Raji (cell line): Measurements from ENCODE around the gene STK39.

Experiments
- POLR2A ChIP-seq: IDR thresholded peaks from 2 replicates; pipeline ENCODE4 v1.6.1; 2011; ENCODE audit warnings: low read depth, low read length, control low read depth; ENCODE audit not compliant: insufficient read depth

STK39 gene

GRCh38 chr2:168050377-168050776 lies 197.0 kb downstream of the STK39 start:
- TF ChIP-seq POLR2A = no peak

DNA sequence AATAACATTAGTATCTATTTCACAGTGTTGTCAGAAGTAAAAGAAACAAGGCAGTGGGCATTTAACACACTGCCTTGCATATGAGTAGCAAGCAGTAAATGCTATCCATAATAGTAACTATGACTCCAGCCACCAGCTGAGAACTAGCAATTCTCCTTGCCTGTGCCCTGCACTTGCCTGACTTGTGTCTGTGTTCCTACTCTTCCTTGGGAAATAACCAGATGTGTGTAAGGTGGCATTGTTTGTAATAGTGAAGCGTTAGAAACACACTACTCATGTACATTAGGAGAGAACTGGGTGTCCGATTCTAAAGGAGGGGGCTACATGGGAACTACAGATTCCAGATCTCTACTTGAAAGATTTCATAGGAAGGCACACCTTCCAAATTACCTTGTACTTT lies 197.8 kb downstream of the STK39 start:
- no peak for TF ChIP-seq POLR2A

DNA sequence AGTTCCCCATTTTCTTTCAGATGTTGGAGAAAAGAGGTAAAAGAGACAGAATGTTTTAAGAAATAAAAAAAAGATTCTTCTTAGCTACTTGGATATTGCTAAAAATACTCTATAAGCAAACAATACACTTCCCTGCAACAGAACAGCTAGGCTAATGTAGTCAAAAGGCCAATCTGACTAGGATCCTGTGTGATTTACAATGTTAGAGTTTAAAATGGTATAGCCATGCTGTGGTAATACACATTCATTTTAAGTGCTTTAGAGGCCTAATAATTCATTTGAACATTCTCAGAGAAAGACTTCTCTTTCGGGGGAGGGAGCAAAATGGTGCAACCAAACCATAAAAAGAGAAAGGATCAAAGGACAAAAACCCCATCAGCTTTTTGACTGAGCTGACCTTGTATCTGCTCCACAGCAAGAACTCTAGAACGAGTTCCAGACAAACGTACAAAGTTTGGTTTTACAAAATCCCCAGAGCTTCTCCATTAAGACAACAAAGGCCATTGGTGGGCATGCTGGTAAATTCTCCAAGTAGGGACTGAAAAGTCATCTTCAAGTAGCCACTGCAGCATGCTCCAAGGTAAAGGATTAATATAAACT lies 200.2 kb downstream of the STK39 start:
- no peak for TF ChIP-seq POLR2A

DNA sequence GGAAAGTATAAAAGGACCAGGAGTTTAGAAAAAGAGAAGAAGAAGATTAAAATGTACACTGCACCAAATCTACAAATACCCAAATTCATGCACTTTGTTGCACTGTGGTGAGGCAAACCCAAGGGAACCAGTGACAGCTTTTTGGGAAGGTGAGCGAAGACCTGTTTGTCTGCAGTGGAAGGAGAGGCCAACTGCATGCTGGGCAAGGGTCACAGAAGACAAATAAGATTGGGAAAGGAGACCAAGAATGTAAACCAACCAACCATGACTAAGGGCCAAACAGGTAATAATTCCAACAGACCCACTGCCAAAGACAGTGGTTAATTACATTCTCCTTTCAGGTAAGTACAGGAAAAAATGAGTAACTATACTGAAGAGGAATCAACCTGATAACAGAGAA lies 202.8 kb downstream of the STK39 start:
- no peak for TF ChIP-seq POLR2A

DNA sequence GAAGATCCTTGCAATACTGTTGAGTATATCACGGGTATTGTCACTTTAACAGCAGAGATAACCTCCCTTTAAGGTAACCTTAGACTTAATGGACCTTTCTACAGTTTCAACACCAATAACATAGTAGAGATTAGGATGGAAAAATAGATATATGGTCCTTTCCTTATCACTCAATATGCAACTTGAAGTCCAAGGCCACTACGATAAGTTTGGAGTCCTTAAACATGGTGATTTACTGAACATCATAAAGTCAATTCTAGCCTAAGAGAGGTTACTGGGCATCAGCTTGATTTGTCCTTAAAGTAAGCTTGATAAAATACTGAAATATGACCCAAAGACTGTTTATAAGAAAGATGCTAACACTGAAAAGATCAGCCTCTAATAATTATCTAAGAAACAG lies 203.2 kb downstream of the STK39 start:
- no peak for TF ChIP-seq POLR2A

GRCh38 chr2:168039881-168040280 lies 207.5 kb downstream of the STK39 start:
- TF ChIP-seq POLR2A = no peak

DNA sequence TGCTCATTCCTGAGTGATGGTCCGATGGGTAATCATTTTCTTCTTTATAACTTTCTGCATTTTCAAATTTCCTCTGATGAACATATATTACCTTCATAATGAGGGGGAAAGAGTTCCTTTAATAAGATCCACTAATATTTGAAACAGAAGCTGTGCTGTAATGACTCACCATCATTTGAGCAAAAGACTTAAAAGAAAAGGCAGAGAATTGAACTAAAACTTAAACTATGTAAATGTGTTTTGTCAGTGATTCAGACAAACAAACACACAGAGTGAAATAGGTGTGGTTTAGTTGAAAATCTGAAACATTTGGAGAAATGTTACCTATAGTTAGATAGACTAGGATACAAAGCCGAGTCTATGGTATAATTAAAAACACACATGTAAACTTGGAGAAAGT lies 209.6 kb downstream of the STK39 start:
- no peak for TF ChIP-seq POLR2A

GRCh38 chr2:168035458-168035857 lies 211.9 kb downstream of the STK39 start:
- no peak for TF ChIP-seq POLR2A

DNA sequence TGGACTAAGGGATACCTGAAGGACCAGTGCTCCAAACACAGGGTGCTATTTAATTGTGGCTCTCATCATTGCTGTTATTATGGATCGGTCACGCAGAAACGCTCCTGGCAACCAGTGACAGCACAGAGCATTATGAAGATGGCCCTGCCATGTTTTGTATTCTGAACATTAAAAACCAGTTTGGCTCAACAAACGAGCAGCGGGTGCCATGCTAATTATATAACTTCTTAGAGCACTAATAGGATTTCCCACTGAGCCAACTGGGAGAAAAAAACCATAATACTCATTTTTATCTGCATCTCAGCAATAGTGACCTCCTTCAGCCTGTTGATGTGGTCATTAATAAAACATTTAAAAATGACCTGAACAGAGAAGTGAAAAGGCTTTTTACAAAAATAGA lies 212.8 kb downstream of the STK39 start:
- no peak for TF ChIP-seq POLR2A

DNA sequence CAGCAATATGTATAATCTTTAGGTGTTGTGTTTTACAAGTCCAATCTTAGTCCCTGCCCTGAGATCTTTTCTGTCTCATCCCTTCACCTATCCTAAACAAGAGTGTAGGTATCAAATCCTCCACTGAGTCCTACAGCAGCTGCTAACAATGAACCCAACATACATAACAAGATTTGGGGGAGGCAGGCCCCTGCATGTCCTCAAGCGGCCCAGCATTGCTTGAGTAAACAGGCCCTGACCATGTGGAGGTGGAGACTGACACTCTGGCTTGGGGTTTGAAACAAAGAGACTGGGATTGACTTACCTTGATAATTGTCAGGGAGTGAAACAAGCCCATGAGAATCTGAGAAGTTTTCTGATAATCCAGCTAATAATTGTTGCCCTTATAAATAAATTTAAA lies 213.4 kb downstream of the STK39 start:
- TF ChIP-seq POLR2A = no peak

DNA sequence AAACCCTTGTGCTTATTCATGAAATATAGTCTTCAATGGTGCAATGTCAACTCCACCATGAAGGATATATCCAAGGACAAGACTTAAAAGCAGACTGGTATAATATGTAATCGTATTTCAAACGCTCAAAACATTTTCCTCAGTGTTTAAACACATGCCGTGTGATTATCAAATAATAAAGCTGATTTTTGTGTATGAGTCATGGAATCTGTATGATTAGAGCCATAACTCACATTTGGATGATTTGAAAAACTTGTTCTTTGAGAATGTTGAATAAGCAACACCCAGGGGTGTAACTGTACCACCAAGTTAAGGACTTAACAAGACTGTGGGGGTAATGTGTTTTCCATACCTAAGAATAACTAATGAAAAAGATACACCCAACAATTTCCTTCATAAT lies 215.3 kb downstream of the STK39 start:
- no peak for TF ChIP-seq POLR2A

GRCh38 chr2:168030862-168031624 lies 216.4 kb downstream of the STK39 start:
- TF ChIP-seq POLR2A = no peak

DNA sequence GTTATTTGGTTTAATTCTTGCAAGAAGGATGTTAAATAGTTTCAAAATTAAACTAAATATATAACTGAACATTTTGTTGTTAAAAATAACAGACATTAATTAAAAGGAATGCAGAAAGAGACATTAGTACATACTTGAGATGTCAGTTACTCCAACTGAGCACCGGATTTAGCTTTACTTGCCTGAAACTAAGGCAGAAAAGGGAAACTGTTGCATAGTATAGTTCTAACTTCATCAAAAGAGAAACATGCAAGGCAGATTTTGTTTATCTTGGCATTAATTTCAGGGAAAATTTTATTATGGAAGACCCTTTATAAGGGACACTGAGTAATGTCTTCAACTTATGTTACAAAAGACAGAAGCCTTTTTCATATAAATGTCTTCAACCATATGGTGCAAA lies 218.3 kb downstream of the STK39 start:
- no peak for TF ChIP-seq POLR2A

DNA sequence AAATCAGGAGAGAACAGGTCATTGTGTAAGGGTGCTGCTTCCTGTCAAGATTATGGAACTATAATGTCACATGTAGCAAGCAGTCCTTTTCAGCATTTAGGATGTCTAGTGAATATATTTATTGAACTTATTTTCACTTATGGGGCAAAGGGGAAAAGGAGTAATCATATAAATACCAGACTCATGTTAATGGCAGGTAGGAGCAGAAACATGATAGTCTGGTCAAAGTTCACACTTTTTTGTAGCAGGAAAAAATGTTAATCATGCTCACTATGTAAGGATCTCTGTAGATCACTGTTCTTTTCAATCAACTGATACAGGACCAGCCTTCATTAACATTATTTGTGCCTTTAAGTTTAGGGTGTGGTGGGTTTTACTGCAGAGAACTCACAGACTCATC lies 219.0 kb downstream of the STK39 start:
- TF ChIP-seq POLR2A = no peak

DNA sequence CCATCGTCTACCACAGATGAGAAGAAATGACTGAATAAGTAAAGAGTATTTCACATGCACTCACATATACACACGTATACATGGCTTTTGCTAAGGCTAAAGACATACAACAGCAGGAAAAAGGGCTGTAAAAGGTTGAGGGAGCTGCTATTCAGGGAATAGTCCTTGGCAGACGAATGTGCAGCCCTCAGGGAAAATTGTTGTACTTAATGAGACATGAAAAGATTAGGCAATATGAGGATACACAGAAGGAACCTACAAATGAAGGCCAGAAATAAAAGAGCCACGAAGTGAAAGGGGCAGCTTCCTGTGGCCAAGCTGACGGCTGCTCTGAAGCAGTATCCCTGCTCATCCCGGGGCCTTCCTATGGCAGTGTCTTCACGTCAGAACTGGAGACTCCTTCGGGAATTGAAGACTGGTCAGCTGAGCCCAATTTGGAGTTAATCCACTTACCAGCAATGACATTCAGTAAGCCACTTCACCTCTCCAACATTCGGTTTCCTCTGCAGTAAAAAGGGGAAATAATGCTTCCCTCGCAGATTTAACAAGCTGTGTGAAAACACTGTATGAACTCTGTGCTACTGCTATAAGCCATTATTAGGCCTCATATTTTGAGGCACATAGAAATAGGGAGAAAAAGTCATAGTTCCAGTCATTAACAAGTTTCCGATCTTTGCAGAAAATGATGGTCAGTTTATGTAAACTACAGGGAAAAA lies 221.8 kb downstream of the STK39 start:
- no peak for TF ChIP-seq POLR2A

- TF ChIP-seq POLR2A = no peak
Measured at GRCh38 chr2:168024459-168024858, 222.9 kb downstream of the STK39 start.
